Muscle layer of colon (tissue), 2 donors: ENCODE data around the gene SCTR.

Source experiments
- H3K27ac ChIP-seq: one replicate; pipeline ENCODE4 v1.7.0; 2013; ENCODE audit warnings: low read depth, mild to moderate bottlenecking, low read length, moderate library complexity
- H3K27me3 ChIP-seq, 2 donors: one replicate each; pipeline ENCODE4 v1.7.0; 2013; ENCODE audit warnings: low read length in 2 of 2, mild to moderate bottlenecking in 2 of 2; ENCODE audit not compliant: insufficient read depth in 2 of 2, control insufficient read depth in 1 of 2
- H3K36me3 ChIP-seq: one replicate; pipeline ENCODE4 v1.7.0; 2013; ENCODE audit warnings: mild to moderate bottlenecking, low read length; ENCODE audit not compliant: insufficient read depth
- H3K4me1 ChIP-seq: one replicate; pipeline ENCODE4 v1.7.0; 2013; ENCODE audit warnings: mild to moderate bottlenecking, low read length; ENCODE audit not compliant: insufficient read depth
- H3K4me3 ChIP-seq, 2 donors: one replicate each; pipeline ENCODE4 v1.7.0; 2013; ENCODE audit warnings: low read length in 2 of 2, low read depth in 1 of 2, mild to moderate bottlenecking in 1 of 2, moderate library complexity in 1 of 2
- H3K9ac ChIP-seq: one replicate; pipeline ENCODE4 v1.7.0; 2013; ENCODE audit warnings: low read length
- H3K9me3 ChIP-seq: one replicate; pipeline ENCODE4 v1.7.0; 2013; ENCODE audit warnings: mild to moderate bottlenecking, low read length
- donor health status: abdominal sarcoma.
- donor health status: Adenocarcinoma of cecum.

SCTR gene

GRCh38 chr2:119486196-119486827 lies 38.0 kb downstream of the SCTR start:
- no peak overlapping the region for H3K27ac ChIP-seq
- H3K27me3 ChIP-seq, result no peaks in the 10 kb centered on the region
- no peaks in the 10 kb centered on the region for H3K4me1 ChIP-seq
- H3K4me3 ChIP-seq, result no peak overlapping the region
- H3K9me3 ChIP-seq, result no peaks in the 10 kb centered on the region
- no peak overlapping the region for H3K9ac ChIP-seq
- H3K36me3 ChIP-seq, result no peaks in the 10 kb centered on the region

GRCh38 chr2:119485336-119486110 lies 38.8 kb downstream of the SCTR start:
- Histone ChIP-seq H3K9me3 (no peaks in the 10 kb centered on the region), H3K36me3 (no peaks in the 10 kb centered on the region), H3K4me3 (no peak overlapping the region), H3K4me1 (no peaks in the 10 kb centered on the region), H3K9ac (no peak overlapping the region), H3K27ac (no peak overlapping the region), H3K27me3 (no peaks in the 10 kb centered on the region)

- Histone ChIP-seq H3K27ac (no peak overlapping the region), H3K36me3 (no peaks in the 10 kb centered on the region), H3K9ac (no peak overlapping the region), H3K4me3 (no peak overlapping the region), H3K4me1 (no peaks in the 10 kb centered on the region), H3K9me3 (no peaks in the 10 kb centered on the region), H3K27me3 (no peaks in the 10 kb centered on the region)
Observed at GRCh38 chr2:119484834-119485233, 39.4 kb downstream of the SCTR start.

GRCh38 chr2:119483896-119484718 lies 40.2 kb downstream of the SCTR start:
- no peak overlapping the region for H3K9ac ChIP-seq
- H3K4me1 ChIP-seq, result no peaks in the 10 kb centered on the region
- H3K27ac ChIP-seq, result no peak overlapping the region
- no peak overlapping the region for H3K4me3 ChIP-seq
- no peaks in the 10 kb centered on the region for H3K27me3 ChIP-seq
- H3K9me3 ChIP-seq, result no peaks in the 10 kb centered on the region
- no peaks in the 10 kb centered on the region for H3K36me3 ChIP-seq

GRCh38 chr2:119483395-119483753 lies 40.9 kb downstream of the SCTR start:
- Histone ChIP-seq H3K36me3 (no peaks in the 10 kb centered on the region), H3K4me1 (no peaks in the 10 kb centered on the region), H3K27ac (no peak overlapping the region), H3K9me3 (no peaks in the 10 kb centered on the region), H3K9ac (no peak overlapping the region), H3K27me3 (no peaks in the 10 kb centered on the region), H3K4me3 (no peak overlapping the region)

GRCh38 chr2:119482481-119483394 lies 41.5 kb downstream of the SCTR start:
- no peaks in the 10 kb centered on the region for H3K9me3 ChIP-seq
- H3K27me3 ChIP-seq, result no peaks in the 10 kb centered on the region
- no peaks in the 10 kb centered on the region for H3K36me3 ChIP-seq
- H3K4me1 ChIP-seq, result no peaks in the 10 kb centered on the region
- no peak overlapping the region for H3K9ac ChIP-seq
- H3K4me3 ChIP-seq, result no peak overlapping the region
- no peak overlapping the region for H3K27ac ChIP-seq

- H3K4me1 ChIP-seq, result no peaks in the 10 kb centered on the region
- H3K36me3 ChIP-seq, result no peaks in the 10 kb centered on the region
- no peak overlapping the region for H3K4me3 ChIP-seq
- no peaks in the 10 kb centered on the region for H3K27me3 ChIP-seq
- H3K9me3 ChIP-seq, result no peaks in the 10 kb centered on the region
- H3K27ac ChIP-seq, result no peak overlapping the region
- no peak overlapping the region for H3K9ac ChIP-seq
Observed at GRCh38 chr2:119481501-119482455, 42.5 kb downstream of the SCTR start.

- Histone ChIP-seq H3K9ac (no peak overlapping the region), H3K4me3 (no peak overlapping the region), H3K36me3 (no peaks in the 10 kb centered on the region), H3K27me3 (no peaks in the 10 kb centered on the region), H3K9me3 (no peaks in the 10 kb centered on the region), H3K27ac (no peak overlapping the region), H3K4me1 (peaks cover 6% of the 10 kb centered on the region)
Observed at GRCh38 chr2:119480718-119481142, 43.6 kb downstream of the SCTR start.

GRCh38 chr2:119480184-119480583 lies 44.1 kb downstream of the SCTR start:
- Histone ChIP-seq H3K27me3 (no peaks in the 10 kb centered on the region), H3K9me3 (no peaks in the 10 kb centered on the region), H3K4me1 (peaks cover 6% of the 10 kb centered on the region), H3K36me3 (no peaks in the 10 kb centered on the region), H3K27ac (no peak overlapping the region), H3K9ac (no peak overlapping the region), H3K4me3 (no peak overlapping the region)

GRCh38 chr2:119478978-119479295 lies 45.3 kb downstream of the SCTR start:
- H3K36me3 ChIP-seq, result no peaks in the 10 kb centered on the region
- H3K27ac ChIP-seq, result no peak overlapping the region
- peaks cover 6% of the 10 kb centered on the region for H3K4me1 ChIP-seq
- no peaks in the 10 kb centered on the region for H3K9me3 ChIP-seq
- H3K27me3 ChIP-seq, result no peaks in the 10 kb centered on the region
- no peak overlapping the region for H3K9ac ChIP-seq
- H3K4me3 ChIP-seq, result no peak overlapping the region
